ENCODE data around the gene GPC5.
"Not testable (repeated sequence)": the region's sequence is repeated elsewhere in the genome, so short reads cannot be mapped to it uniquely, and the experiment has no call there.

The GPC5 gene

GRCh38 chr13:92896842-92897241, 1498.4 kb downstream of the GPC5 start:
- Histone ChIP-seq H3K4me1 (ENCODE audit: control insufficient read depth in 2 of 2, insufficient read depth in 2 of 2, low read length in 2 of 2) (no peaks in the 10 kb centered on the region), H3K27ac (ENCODE audit: low read depth in 2 of 2, low read length in 2 of 2) (no peak overlapping the region), H3K27me3 (ENCODE audit: control insufficient read depth in 2 of 2, insufficient read depth in 2 of 2, low read length in 2 of 2) (no peaks in the 10 kb centered on the region), H3K36me3 (ENCODE audit: control insufficient read depth in 2 of 2, insufficient read depth in 2 of 2, low read length in 2 of 2) (no peaks in the 10 kb centered on the region), H3K9me3 (ENCODE audit: control insufficient read depth in 2 of 2, low read length in 2 of 2) (no peaks in the 10 kb centered on the region), H3K4me3 (ENCODE audit: low read length in 2 of 2) (no peak overlapping the region), H3K9ac (ENCODE audit: low read depth in 1 of 2, low read length in 2 of 2) (no peak overlapping the region)

DNA sequence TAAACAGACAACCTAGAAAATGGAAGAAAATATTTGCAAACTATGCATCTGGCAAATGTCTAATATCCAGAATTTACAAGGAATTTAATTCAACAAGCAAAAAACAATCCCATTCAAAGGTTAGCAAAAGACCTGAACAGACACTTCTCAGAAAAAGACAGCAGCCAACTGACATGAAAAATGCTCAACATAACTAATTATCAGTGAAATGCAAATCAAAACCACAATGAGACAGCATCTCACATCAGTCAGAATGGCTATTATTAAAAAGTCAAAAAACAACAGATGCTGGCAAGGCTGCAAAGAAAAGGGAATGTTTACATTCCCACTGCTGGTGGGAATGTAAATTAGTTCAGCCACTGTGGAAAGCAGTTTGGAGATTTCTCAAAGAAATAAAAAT, 1500.5 kb downstream of the GPC5 start:
- H3K9ac ChIP-seq (ENCODE audit: low read depth in 1 of 2, low read length in 2 of 2), result not testable (repeated sequence)

GRCh38 chr13:92900446-92900845, 1502.0 kb downstream of the GPC5 start:
- no peak overlapping the region for H3K9ac ChIP-seq (ENCODE audit: low read depth in 1 of 2, low read length in 2 of 2)
- no peak overlapping the region for H3K27ac ChIP-seq (ENCODE audit: low read depth in 2 of 2, low read length in 2 of 2)
- H3K9me3 ChIP-seq (ENCODE audit: control insufficient read depth in 2 of 2, low read length in 2 of 2), result no peaks in the 10 kb centered on the region
- H3K4me1 ChIP-seq (ENCODE audit: control insufficient read depth in 2 of 2, insufficient read depth in 2 of 2, low read length in 2 of 2), result no peaks in the 10 kb centered on the region
- no peaks in the 10 kb centered on the region for H3K36me3 ChIP-seq (ENCODE audit: control insufficient read depth in 2 of 2, insufficient read depth in 2 of 2, low read length in 2 of 2)
- H3K27me3 ChIP-seq (ENCODE audit: control insufficient read depth in 2 of 2, insufficient read depth in 2 of 2, low read length in 2 of 2), result no peaks in the 10 kb centered on the region
- no peak overlapping the region for H3K4me3 ChIP-seq (ENCODE audit: low read length in 2 of 2)

More for the DNA sequence above, 1500.5 kb downstream of the GPC5 start:
- not testable (repeated sequence) for H3K4me3 ChIP-seq (ENCODE audit: low read length in 2 of 2); H3K9me3 ChIP-seq (ENCODE audit: control insufficient read depth in 2 of 2, low read length in 2 of 2); H3K27me3 ChIP-seq (ENCODE audit: control insufficient read depth in 2 of 2, insufficient read depth in 2 of 2, low read length in 2 of 2); H3K36me3 ChIP-seq (ENCODE audit: control insufficient read depth in 2 of 2, insufficient read depth in 2 of 2, low read length in 2 of 2); H3K27ac ChIP-seq (ENCODE audit: low read depth in 2 of 2, low read length in 2 of 2); H3K4me1 ChIP-seq (ENCODE audit: control insufficient read depth in 2 of 2, insufficient read depth in 2 of 2, low read length in 2 of 2)

- Histone ChIP-seq H3K4me1 (ENCODE audit: control insufficient read depth in 2 of 2, insufficient read depth in 2 of 2, low read length in 2 of 2) (no peaks in the 10 kb centered on the region), H3K4me3 (ENCODE audit: low read length in 2 of 2) (no peak overlapping the region), H3K36me3 (ENCODE audit: control insufficient read depth in 2 of 2, insufficient read depth in 2 of 2, low read length in 2 of 2) (no peaks in the 10 kb centered on the region), H3K27ac (ENCODE audit: low read depth in 2 of 2, low read length in 2 of 2) (no peak overlapping the region), H3K27me3 (ENCODE audit: control insufficient read depth in 2 of 2, insufficient read depth in 2 of 2, low read length in 2 of 2) (no peaks in the 10 kb centered on the region), H3K9me3 (ENCODE audit: control insufficient read depth in 2 of 2, low read length in 2 of 2) (no peaks in the 10 kb centered on the region), H3K9ac (ENCODE audit: low read depth in 1 of 2, low read length in 2 of 2) (no peak overlapping the region)
These were observed 1503.3 kb downstream of the GPC5 start for GRCh38 chr13:92901739-92902138.

- H3K4me1 ChIP-seq (ENCODE audit: control insufficient read depth in 2 of 2, insufficient read depth in 2 of 2, low read length in 2 of 2), result no peaks in the 10 kb centered on the region
- H3K27ac ChIP-seq (ENCODE audit: low read depth in 2 of 2, low read length in 2 of 2), result no peak overlapping the region
- no peaks in the 10 kb centered on the region for H3K9me3 ChIP-seq (ENCODE audit: control insufficient read depth in 2 of 2, low read length in 2 of 2)
- no peaks in the 10 kb centered on the region for H3K27me3 ChIP-seq (ENCODE audit: control insufficient read depth in 2 of 2, insufficient read depth in 2 of 2, low read length in 2 of 2)
- H3K36me3 ChIP-seq (ENCODE audit: control insufficient read depth in 2 of 2, insufficient read depth in 2 of 2, low read length in 2 of 2), result no peaks in the 10 kb centered on the region
- no peak overlapping the region for H3K9ac ChIP-seq (ENCODE audit: low read depth in 1 of 2, low read length in 2 of 2)
- H3K4me3 ChIP-seq (ENCODE audit: low read length in 2 of 2), result no peak overlapping the region
These were observed 1514.2 kb downstream of the GPC5 start for GRCh38 chr13:92912629-92913028.

DNA sequence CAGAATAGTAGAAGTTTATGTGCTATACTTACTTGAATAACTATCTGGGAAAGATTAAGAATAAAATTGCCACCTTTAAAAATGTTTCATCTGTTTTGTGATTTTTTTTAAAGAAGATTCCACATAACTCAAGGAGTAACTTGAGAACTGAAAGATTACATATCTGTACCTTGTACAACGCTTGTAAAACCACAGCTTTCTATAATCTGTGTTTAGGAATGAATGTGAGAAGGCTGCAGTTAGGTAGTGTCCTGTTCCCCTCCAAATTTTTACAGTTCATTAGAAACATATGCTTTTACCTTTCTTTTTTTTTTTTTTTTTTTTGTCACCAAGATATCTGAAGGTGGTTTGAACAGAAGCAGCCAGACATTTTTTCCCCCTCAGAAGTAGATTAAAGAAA, 1515.4 kb downstream of the GPC5 start:
- H3K9ac ChIP-seq (ENCODE audit: low read depth in 1 of 2, low read length in 2 of 2), result no peak overlapping the region
- no peaks in the 10 kb centered on the region for H3K4me1 ChIP-seq (ENCODE audit: control insufficient read depth in 2 of 2, insufficient read depth in 2 of 2, low read length in 2 of 2)
- no peak overlapping the region for H3K27ac ChIP-seq (ENCODE audit: low read depth in 2 of 2, low read length in 2 of 2)
- no peak overlapping the region for H3K4me3 ChIP-seq (ENCODE audit: low read length in 2 of 2)
- H3K36me3 ChIP-seq (ENCODE audit: control insufficient read depth in 2 of 2, insufficient read depth in 2 of 2, low read length in 2 of 2), result no peaks in the 10 kb centered on the region
- no peaks in the 10 kb centered on the region for H3K27me3 ChIP-seq (ENCODE audit: control insufficient read depth in 2 of 2, insufficient read depth in 2 of 2, low read length in 2 of 2)
- H3K9me3 ChIP-seq (ENCODE audit: control insufficient read depth in 2 of 2, low read length in 2 of 2), result no peaks in the 10 kb centered on the region
